ENCODE measurements around the gene C22orf31. TPM values are rescaled to one million over a fixed set of nuclear protein-coding genes. Genes with fewer than 3 reads are reported as not detected.

C22orf31 gene
- total RNA-seq, 2 experiments from 2014 or later = not detected

DNA sequence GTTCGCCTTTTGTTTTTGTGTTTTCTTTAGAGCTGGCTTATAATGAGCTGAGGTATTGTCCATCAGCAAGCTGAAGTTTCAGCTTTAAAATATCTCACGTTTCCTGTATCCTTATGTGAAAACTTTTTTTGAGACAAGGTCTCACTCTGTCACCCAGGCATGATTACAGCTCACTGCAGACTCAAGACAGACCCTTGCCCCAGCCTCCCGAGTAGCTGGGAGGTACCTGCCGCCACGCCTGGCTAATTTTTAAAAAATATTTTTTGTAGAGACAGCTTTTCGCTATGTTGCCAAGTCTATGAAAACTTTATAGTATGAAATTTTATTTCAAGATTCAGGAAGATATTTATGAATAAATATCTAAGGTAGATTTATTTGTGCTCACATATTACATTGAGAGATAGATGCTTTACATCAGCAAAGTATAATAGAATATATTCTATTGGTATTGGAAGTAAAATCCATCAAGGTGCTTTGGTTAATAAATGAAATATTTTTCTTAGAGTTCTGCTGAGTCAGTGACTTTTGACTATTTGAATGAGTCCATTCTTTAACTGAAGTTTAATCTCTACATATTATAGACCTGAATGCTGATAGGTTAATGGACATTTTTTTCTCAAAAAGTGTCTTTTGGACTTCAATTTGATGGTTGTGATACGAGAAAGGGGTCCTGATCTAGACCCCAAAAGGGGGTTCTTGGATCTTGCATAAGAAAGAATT lies 21.4 kb upstream of the C22orf31 start:
- Mint-ChIP-seq H3K36me3 (ENCODE audit: low read depth) (no peaks in the 10 kb centered on the region), H3K4me1 (ENCODE audit: low read depth) (no peaks in the 10 kb centered on the region), H3K27me3 (peaks cover 14% of the 10 kb centered on the region), H3K27ac (no peak overlapping the region), H3K9me3 (no peaks in the 10 kb centered on the region), H3K4me3 (no peak overlapping the region)
- no peak for DNase-seq
- ChIA-PET CTCF (interaction anchor here (0.7 to 2.2 kb wide), 4 partner anchors 28 to 163 kb away, joined by 3 to 8 read pairs (median 4); no protein-coding TSS in a partner anchor), POLR2A (no interaction called here)
- intact Hi-C loops (cut with micrococcal nuclease) = no loop called here
- TF ChIP-seq, protein P1, sequence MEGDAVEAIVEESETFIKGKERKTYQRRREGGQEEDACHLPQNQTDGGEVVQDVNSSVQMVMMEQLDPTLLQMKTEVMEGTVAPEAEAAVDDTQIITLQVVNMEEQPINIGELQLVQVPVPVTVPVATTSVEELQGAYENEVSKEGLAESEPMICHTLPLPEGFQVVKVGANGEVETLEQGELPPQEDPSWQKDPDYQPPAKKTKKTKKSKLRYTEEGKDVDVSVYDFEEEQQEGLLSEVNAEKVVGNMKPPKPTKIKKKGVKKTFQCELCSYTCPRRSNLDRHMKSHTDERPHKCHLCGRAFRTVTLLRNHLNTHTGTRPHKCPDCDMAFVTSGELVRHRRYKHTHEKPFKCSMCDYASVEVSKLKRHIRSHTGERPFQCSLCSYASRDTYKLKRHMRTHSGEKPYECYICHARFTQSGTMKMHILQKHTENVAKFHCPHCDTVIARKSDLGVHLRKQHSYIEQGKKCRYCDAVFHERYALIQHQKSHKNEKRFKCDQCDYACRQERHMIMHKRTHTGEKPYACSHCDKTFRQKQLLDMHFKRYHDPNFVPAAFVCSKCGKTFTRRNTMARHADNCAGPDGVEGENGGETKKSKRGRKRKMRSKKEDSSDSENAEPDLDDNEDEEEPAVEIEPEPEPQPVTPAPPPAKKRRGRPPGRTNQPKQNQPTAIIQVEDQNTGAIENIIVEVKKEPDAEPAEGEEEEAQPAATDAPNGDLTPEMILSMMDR (IDR thresholded peaks at IDR 0.05) = no peak
- ATAC-seq = no peak

DNA sequence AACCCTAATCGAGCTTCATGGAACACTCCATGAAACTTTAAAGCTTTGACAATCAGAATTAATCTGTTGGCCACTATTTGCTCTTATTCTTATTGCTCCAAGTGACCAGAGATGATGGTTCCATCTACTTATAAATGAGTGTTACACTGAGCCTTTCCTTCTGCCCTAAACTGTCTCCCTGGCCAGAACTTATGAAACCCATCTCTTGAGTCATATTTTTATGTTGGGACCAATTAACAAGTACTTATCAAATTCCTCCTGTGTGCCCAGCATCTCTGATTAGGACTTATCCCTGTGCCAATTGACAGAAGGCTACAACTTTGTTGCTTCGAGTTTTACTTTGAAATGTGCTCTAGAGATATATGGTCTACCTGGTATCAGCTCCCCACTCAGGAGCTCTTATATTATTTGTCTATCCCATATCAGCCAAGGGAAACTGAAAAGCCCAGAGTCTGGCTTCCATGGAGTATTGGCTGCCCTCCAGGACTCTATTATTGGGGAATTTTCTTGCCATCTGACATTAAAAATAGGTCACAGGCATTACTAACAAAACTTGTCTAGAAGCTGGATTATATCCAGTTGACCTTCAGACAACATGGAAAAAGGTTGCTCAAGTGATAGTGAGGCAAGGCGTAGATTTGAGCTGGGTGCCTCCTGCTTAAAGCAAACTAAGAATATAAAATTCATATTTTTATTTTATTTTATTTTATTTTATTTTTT lies 20.0 kb upstream of the C22orf31 start:
- TF ChIP-seq, protein P1 (IDR thresholded peaks at IDR 0.05) = no peak
- no peaks in the 10 kb centered on the region for H3K4me1 Mint-ChIP-seq (ENCODE audit: low read depth)
- CTCF ChIA-PET = interaction anchor here (0.6 to 2.2 kb wide), 4 partner anchors 29 to 527 kb away, joined by 3 to 8 read pairs (median 4); no protein-coding TSS in a partner anchor
- H3K36me3 Mint-ChIP-seq (ENCODE audit: low read depth) = no peaks in the 10 kb centered on the region
- no peak overlapping the region for H3K27ac Mint-ChIP-seq
- H3K27me3 Mint-ChIP-seq = peaks cover 17% of the 10 kb centered on the region
- H3K9me3 Mint-ChIP-seq = no peaks in the 10 kb centered on the region
- ATAC-seq (no peak), DNase-seq (no peak)
- intact Hi-C loops (cut with micrococcal nuclease) = no loop called here
- H3K4me3 Mint-ChIP-seq = no peak overlapping the region
- POLR2A ChIA-PET = interaction anchor here (1.1 kb wide), 1 partner anchor 70 kb away, joined by 3 read pairs; no protein-coding TSS in a partner anchor

DNA sequence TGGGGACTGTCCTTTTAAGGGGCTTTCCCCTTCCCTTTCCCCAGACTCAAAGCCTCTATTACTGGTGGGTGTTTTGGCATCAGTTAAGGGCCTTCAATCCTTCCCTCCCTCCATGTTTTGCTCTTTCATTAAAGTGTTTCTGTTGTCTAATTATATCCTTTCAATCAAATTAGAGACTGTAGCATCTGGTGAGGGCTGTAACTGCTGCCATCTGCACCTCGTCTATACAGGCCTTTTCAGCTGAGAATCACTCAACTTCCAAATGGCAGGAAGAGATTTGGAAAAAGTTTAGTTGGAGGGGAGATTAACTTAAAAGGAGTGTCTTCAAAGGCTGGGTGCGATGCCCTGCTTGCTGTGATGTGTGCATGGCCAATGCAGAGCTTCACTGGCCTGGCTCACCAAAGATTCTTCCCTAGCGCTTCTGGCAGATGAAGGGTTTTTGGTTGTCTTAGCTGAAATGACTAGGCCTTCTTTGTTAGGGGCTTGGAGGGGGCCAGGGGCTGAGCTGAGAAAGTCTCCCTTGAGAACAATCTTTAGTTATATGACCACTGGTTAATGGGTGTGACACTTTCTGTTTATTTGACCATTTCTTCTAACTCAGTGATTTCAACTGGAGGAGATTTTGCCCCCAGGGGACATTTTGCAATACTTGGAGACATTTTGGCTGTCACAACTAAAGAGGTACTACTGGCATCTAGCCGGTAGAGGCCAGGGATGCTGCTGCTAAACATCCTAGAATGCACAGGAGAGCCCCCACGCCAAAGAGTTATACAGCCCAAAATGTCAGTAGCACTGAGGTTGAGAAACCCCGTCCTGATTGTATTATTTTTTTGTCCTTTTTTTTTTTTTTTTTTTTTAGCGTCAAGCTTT lies 18.7 kb upstream of the C22orf31 start:
- H3K27ac Mint-ChIP-seq = no peak overlapping the region
- no peak overlapping the region for H3K4me3 Mint-ChIP-seq
- ATAC-seq (no peak), DNase-seq (no peak)
- TF ChIP-seq, protein P1 (IDR thresholded peaks at IDR 0.05) = no peak
- CTCF ChIA-PET = interaction anchor here (1.4 to 2.1 kb wide), 2 partner anchors 74 to 122 kb away, joined by 3 to 5 read pairs; no protein-coding TSS in a partner anchor
- no peaks in the 10 kb centered on the region for H3K36me3 Mint-ChIP-seq (ENCODE audit: low read depth)
- POLR2A ChIA-PET = interaction anchor here (1.1 kb wide), 1 partner anchor 68 kb away, joined by 3 read pairs; no protein-coding TSS in a partner anchor
- H3K4me1 Mint-ChIP-seq (ENCODE audit: low read depth) = no peaks in the 10 kb centered on the region
- intact Hi-C loops (cut with micrococcal nuclease) = no loop called here
- no peaks in the 10 kb centered on the region for H3K9me3 Mint-ChIP-seq
- peaks cover 27% of the 10 kb centered on the region for H3K27me3 Mint-ChIP-seq

DNA sequence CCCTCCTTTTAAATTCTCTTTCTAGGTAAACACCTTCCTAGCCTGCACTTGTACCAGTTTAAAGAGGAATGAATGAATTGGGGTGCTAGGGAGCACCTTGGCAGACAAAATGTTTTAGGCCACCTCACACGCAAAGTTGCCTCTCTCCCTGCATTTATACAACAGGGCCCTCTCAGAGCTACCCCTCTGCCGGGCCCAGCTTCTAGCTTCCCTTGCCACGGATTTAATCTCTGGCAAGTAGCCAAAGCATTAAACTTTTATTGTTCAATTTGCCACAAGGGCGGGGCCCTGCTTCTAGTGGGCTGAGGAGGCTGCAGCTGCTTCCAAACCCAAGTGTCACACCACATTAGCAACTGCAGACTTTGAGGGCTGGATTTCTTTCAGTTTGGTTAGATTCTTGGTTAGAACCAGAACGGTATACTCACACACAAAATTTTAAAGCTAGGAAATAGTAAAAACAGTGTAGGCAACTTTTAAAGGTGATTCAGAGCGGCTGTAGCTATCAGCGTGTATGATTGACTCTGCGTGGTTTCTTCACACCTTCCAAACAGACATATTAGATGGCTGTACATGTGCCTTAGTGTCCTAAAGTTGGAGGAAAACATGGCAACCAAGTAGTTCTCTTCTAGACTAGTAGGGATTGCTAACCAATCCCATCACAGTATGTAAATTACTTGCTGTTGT lies 17.7 kb upstream of the C22orf31 start:
- TF ChIP-seq, protein P1 (IDR thresholded peaks at IDR 0.05) = no peak
- ChIA-PET POLR2A (no interaction called here), CTCF (interaction anchor here (0.8 to 2.1 kb wide), 3 partner anchors 39 to 123 kb away, joined by 3 to 5 read pairs (median 4); no protein-coding TSS in a partner anchor)
- Mint-ChIP-seq H3K36me3 (ENCODE audit: low read depth) (no peaks in the 10 kb centered on the region), H3K4me3 (no peak overlapping the region), H3K27ac (no peak overlapping the region), H3K4me1 (ENCODE audit: low read depth) (no peaks in the 10 kb centered on the region), H3K27me3 (peaks cover 36% of the 10 kb centered on the region), H3K9me3 (no peaks in the 10 kb centered on the region)
- intact Hi-C loops (cut with micrococcal nuclease) = no loop called here
- no peak for ATAC-seq
- DNase-seq = no peak

Data from activated CD8-positive, alpha-beta T cell treated with anti-CD3 and anti-CD28 coated beads for 36 hours (primary cell).